Measurements from ENCODE around the gene STPG1.

DNA sequence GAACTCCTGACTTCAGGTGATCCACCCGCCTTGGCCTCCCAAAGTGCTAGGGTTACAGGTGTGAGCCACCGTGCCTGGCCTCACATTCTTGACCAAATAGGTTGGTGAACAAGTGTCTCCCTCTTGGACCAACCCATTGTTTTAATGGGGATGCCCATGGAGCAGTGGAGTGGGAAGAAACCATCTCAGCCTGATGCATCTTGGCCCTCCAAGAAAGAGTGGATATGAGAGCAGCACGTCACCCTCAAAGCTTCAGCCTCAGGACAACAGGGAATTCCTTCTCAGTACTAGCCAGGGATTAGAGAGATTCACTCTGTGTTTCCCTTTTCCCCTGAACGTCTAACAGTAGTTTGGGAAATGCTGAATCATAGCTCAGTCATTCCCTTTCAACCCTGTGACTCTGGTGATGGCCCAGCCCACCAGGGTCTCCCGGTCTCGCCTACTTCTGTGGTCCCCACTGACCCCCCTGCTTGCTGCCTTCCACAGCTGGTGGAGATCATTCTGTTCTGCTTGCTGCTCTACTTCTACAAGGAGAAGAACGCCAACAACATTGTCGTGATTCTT is 39.4 kb upstream of the STPG1 start:
- no peak for TF ChIP-seq XRCC5 (IDR thresholded peaks at IDR 0.05; ENCODE audit: low read depth, low read length)
- TF ChIP-seq GABPA (tag; conservative IDR thresholded peaks at IDR 0.05; ENCODE audit: low read depth) = no peak
- TF ChIP-seq NCOA4 (IDR thresholded peaks at IDR 0.05; ENCODE audit: partially characterized antibody) = no peak
- no peak for TF ChIP-seq CTCF (IDR thresholded peaks at IDR 0.05 in 2 of 3, conservative IDR thresholded peaks at IDR 0.05 in 1 of 3; ENCODE audit: insufficient read depth in 2 of 3, low read depth in 1 of 3, low read length in 3 of 3)
- no peak for TF ChIP-seq NBN (IDR thresholded peaks at IDR 0.05; ENCODE audit: low read depth)
